MCF 10A (cell line): Measurements from ENCODE around the gene GMPR. TPM values are rescaled to one million over a fixed set of nuclear protein-coding genes. Genes with fewer than 3 reads are reported as not detected.

Source experiments
- BruUV-seq: library from RNA; stranded (reverse); fragments of 400-500 nt; replicated peaks from 2 replicates; lab custom pipeline; 2021; lab: Mats Ljungman, UMichigan
- CTCF ChIA-PET: fragments of 300-600 bp; sonication (Branson Sonifier 250); formaldehyde crosslinking; extraction: SDS; loops from one replicate; lab custom pipeline; 2021; ENCODE audit warnings: antibody characterized with exemption, inconsistent platforms; lab: Yijun Ruan, JAX
- POLR2A ChIA-PET: fragments of 300-600, 350-650 bp; sonication (Branson Sonifier 250); formaldehyde crosslinking; extraction: SDS; loops from one replicate; lab custom pipeline; 2020; ENCODE audit warnings: antibody characterized with exemption, inconsistent platforms; lab: Yijun Ruan, JAX
- DNase-seq: peaks from one replicate; pipeline ENCODE4 v3.0.0-alpha.2; 2018; ENCODE audit not compliant: unreplicated experiment
- H3K27ac Mint-ChIP-seq: one replicate; pipeline ENCODE4 v1.8.0; 2022; ENCODE audit warnings: mild to moderate bottlenecking, low read depth, mixed read lengths; ENCODE audit not compliant: unreplicated experiment
- H3K27me3 Mint-ChIP-seq: one replicate; pipeline ENCODE4 v1.8.0; 2022; ENCODE audit warnings: mixed read lengths; ENCODE audit not compliant: insufficient read depth, unreplicated experiment
- H3K36me3 Mint-ChIP-seq: one replicate; pipeline ENCODE4 v1.8.0; 2022; ENCODE audit warnings: mild to moderate bottlenecking, moderate library complexity, mixed read lengths; ENCODE audit not compliant: insufficient read depth, unreplicated experiment
- H3K4me1 Mint-ChIP-seq: one replicate; pipeline ENCODE4 v1.8.0; 2022; ENCODE audit warnings: mixed read lengths; ENCODE audit not compliant: insufficient read depth, unreplicated experiment
- H3K4me3 Mint-ChIP-seq: one replicate; pipeline ENCODE4 v1.8.0; 2022; ENCODE audit warnings: mild to moderate bottlenecking, moderate library complexity, mixed read lengths; ENCODE audit not compliant: unreplicated experiment
- H3K9me3 Mint-ChIP-seq: one replicate; pipeline ENCODE4 v1.8.0; 2022; ENCODE audit warnings: mixed read lengths; ENCODE audit not compliant: unreplicated experiment
- intact Hi-C: fragments of 100-400 bp; cut with micrococcal nuclease; formaldehyde crosslinking; loops from 2 replicates; pipeline ENCODE4 v1.14.1; 2022
- total RNA-seq: library from RNA; stranded (reverse); gene quantifications from 2 replicates; pipeline ENCODE4 v1.2.3, GENCODE V29; 2022
- TF ChIP-seq, protein P1 (sequence below): fragments of 200-600 bp; IDR thresholded peaks from one replicate; pipeline ENCODE4 v1.8.0; 2022; ENCODE audit warnings: antibody characterized with exemption, mild to moderate bottlenecking; ENCODE audit not compliant: unreplicated experiment

The GMPR gene
- total RNA-seq, 1 experiment from 2014 or later, result 3.0 TPM

DNA sequence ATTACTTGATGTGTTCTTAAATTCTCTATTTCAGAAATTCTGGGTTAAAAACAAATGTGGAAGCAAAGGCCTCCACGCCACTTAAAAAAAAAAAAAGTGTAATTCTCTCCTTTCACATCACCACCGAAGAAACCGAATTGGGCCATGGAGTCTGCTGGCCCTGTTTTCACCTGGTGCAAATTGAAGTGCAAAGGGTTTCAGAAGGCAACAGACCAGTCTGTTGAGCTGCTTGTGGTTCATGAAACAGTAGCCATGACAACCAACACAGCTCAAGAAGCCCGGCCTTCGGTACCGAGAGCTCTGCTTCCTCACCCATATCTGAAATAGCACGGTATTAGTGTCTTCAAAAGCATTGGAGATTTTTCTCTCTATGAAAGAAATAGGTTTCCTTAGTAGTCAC is 63.1 kb downstream of the GMPR start:
- H3K9me3 Mint-ChIP-seq, result no peaks in the 10 kb centered on the region
- TF ChIP-seq, protein P1, sequence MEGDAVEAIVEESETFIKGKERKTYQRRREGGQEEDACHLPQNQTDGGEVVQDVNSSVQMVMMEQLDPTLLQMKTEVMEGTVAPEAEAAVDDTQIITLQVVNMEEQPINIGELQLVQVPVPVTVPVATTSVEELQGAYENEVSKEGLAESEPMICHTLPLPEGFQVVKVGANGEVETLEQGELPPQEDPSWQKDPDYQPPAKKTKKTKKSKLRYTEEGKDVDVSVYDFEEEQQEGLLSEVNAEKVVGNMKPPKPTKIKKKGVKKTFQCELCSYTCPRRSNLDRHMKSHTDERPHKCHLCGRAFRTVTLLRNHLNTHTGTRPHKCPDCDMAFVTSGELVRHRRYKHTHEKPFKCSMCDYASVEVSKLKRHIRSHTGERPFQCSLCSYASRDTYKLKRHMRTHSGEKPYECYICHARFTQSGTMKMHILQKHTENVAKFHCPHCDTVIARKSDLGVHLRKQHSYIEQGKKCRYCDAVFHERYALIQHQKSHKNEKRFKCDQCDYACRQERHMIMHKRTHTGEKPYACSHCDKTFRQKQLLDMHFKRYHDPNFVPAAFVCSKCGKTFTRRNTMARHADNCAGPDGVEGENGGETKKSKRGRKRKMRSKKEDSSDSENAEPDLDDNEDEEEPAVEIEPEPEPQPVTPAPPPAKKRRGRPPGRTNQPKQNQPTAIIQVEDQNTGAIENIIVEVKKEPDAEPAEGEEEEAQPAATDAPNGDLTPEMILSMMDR, result no peak
- no peak for DNase-seq
- no peak overlapping the region for H3K27ac Mint-ChIP-seq
- ChIA-PET CTCF (interaction anchor here (0.9 to 1.4 kb wide), 3 partner anchors 12 to 23 kb away, joined by 3 to 7 read pairs (median 4); no protein-coding TSS in a partner anchor), POLR2A (interaction anchor here (1.4 to 1.8 kb wide), 2 partner anchors 8 to 11 kb away, joined by 5 to 6 read pairs; no protein-coding TSS in a partner anchor)
- H3K36me3 Mint-ChIP-seq, result peaks cover 9% of the 10 kb centered on the region
- intact Hi-C loops, result no loop called here
- H3K27me3 Mint-ChIP-seq, result no peaks in the 10 kb centered on the region
- no peak overlapping the region for H3K4me3 Mint-ChIP-seq
- BruUV-seq, result no TSS peak
- H3K4me1 Mint-ChIP-seq, result no peaks in the 10 kb centered on the region

DNA sequence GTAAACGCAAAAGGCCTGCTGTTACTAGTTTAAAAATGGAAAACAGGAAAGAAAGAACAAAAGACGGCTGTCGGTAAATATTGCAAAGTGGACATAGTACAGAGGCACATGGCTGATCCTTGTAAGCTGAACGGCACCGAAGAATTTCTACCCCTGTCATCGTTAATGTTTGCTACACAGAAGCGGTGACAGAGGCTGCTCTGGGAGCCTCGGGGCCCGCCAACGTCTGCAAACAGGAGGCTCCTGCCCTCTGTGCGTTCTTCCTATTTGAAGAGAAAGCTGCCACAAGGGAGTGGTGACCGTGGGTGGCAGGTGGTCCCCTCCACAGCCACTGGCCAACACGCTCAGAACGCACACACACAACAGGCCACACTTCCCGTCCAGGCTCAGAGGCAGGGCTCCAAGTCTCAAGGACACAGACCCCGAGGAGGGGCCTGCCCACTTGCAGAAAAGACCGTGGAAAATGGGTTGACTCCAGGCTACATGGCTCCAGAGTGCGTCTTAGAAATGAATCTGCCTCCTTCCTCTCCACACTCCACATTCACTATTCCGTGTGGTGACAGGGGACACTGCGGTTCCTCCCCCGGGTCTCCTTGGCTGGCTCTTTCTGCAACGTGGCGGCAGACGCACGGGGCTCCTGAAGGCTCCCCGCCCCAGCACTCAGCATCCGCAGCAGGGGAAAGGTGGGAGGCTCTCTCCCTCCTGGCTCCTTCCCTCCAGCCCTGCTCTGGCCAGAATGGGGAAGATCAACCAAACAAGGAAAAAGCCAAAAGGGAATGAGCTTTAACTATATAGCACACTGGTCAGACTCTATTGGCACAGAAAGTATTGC is 64.5 kb downstream of the GMPR start:
- TF ChIP-seq, protein P1, result no peak
- intact Hi-C loops, result no loop called here
- Mint-ChIP-seq H3K27ac (no peak overlapping the region), H3K27me3 (no peaks in the 10 kb centered on the region), H3K4me3 (no peak overlapping the region), H3K36me3 (peaks cover 9% of the 10 kb centered on the region), H3K9me3 (no peaks in the 10 kb centered on the region), H3K4me1 (no peaks in the 10 kb centered on the region)
- ChIA-PET CTCF (no interaction called here), POLR2A (no interaction called here)
- DNase-seq, result no peak
- no TSS peak for BruUV-seq

DNA sequence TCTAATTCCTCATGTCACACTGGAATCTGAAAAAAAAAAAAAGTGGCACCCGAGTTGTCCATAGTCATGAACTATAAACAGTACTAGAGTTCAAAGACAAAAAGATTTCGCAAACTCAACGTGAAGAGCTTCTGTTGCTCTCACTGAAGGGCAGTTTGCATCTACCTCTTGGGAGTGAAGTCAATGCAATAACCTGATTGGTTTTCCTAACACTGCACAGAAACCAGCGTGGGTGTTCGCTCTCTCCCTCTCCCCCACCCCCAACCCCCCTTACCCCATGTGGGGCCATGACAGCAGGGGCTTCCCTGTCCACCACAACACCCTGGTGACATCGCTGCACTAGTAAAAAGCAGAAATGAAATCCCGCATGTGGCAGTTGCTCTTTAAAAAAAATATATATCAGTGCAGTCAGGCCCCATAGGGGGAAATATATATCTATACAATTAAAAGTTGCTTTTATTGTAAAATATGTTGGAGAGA is 66.9 kb downstream of the GMPR start:
- ChIA-PET POLR2A (no interaction called here), CTCF (no interaction called here)
- no peak for DNase-seq
- intact Hi-C loops, result no loop called here
- BruUV-seq, result no TSS peak
- no peaks in the 10 kb centered on the region for H3K4me1 Mint-ChIP-seq
- TF ChIP-seq, protein P1, result no peak
- H3K4me3 Mint-ChIP-seq, result no peak overlapping the region
- no peaks in the 10 kb centered on the region for H3K27me3 Mint-ChIP-seq
- no peak overlapping the region for H3K27ac Mint-ChIP-seq
- peaks cover 9% of the 10 kb centered on the region for H3K36me3 Mint-ChIP-seq
- H3K9me3 Mint-ChIP-seq, result no peaks in the 10 kb centered on the region

DNA sequence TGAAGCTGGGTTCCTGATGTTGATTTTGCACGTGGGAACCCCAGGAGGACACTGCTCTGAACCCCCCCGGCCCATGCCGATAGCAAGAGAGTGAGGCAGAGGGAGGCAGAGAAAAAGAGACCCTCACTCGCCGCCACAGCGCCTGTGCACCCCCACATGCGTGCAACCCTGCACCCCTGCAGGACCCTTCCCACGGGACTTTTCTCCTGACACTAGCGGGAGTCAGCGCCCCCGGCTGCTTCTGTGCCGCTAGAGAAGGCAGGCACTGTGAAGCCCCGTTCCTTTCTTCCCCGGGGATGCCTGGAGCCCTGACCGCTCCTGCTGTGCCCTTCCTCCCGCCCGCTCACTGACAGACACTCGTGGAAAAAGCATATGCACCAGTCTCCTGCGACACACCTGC is 67.4 kb downstream of the GMPR start:
- no peak overlapping the region for H3K27ac Mint-ChIP-seq
- TF ChIP-seq, protein P1, result no peak
- H3K27me3 Mint-ChIP-seq, result no peaks in the 10 kb centered on the region
- peaks cover 9% of the 10 kb centered on the region for H3K36me3 Mint-ChIP-seq
- no peak overlapping the region for H3K4me3 Mint-ChIP-seq
- intact Hi-C loops, result no loop called here
- ChIA-PET CTCF (no interaction called here), POLR2A (no interaction called here)
- H3K9me3 Mint-ChIP-seq, result no peaks in the 10 kb centered on the region
- DNase-seq, result no peak
- BruUV-seq, result no TSS peak
- H3K4me1 Mint-ChIP-seq, result no peaks in the 10 kb centered on the region
